ENCODE data around the gene LRRC17. TPM values are rescaled to one million over a fixed set of nuclear protein-coding genes. Genes with fewer than 3 reads are reported as not detected.

LRRC17 gene
- total RNA-seq, 4 donors from 2014 or later = 0.69 to 3.2 (median 2.6) TPM; not detected in 1

DNA sequence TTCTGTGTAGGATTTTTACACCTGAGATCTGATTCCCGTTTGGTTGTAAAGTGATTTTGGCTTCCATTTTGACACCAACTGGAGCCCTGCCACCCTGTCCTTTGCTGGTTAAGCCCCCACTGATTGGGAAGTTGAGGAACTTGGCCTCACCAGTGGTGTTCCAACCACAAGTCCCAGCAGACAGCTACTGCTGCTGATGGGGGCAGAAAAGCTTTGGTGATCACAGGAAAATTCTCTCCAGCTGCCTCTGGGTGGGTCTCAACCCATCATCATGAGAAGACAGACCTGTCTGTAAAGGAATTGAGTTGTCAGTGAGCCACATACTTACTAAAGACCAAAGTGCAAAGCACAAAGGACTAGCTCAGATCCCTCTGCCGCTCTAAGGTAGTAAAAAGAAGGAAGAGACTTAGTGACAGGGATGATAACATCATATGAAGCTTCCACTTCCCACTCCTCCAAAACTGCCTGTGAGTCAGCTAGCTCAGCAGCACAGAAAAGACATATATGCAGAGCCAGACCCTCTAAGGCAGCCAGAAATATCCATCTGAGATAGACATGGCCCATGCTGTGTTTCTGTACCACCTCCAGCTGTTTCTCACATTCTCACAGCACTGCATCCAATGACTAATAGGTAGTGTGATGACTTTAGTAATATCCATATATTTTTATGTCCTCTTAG lies 22.4 kb upstream of the LRRC17 start:
- TF ChIP-seq, protein P1, sequence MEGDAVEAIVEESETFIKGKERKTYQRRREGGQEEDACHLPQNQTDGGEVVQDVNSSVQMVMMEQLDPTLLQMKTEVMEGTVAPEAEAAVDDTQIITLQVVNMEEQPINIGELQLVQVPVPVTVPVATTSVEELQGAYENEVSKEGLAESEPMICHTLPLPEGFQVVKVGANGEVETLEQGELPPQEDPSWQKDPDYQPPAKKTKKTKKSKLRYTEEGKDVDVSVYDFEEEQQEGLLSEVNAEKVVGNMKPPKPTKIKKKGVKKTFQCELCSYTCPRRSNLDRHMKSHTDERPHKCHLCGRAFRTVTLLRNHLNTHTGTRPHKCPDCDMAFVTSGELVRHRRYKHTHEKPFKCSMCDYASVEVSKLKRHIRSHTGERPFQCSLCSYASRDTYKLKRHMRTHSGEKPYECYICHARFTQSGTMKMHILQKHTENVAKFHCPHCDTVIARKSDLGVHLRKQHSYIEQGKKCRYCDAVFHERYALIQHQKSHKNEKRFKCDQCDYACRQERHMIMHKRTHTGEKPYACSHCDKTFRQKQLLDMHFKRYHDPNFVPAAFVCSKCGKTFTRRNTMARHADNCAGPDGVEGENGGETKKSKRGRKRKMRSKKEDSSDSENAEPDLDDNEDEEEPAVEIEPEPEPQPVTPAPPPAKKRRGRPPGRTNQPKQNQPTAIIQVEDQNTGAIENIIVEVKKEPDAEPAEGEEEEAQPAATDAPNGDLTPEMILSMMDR (IDR thresholded peaks at IDR 0.05) = no peak
- ATAC-seq (ENCODE audit: low FRiP score) = no peak
- no peak for DNase-seq (ENCODE audit: low spot score)

GRCh38 chr7:102890971-102891692 lies 21.7 kb upstream of the LRRC17 start:
- DNase-seq (ENCODE audit: low spot score) (no peak), ATAC-seq (ENCODE audit: low FRiP score) (no peak)
- TF ChIP-seq, protein P1 (IDR thresholded peaks at IDR 0.05) = no peak

GRCh38 chr7:102891693-102892261 lies 21.0 kb upstream of the LRRC17 start:
- TF ChIP-seq, protein P1 (IDR thresholded peaks at IDR 0.05) = no peak
- ATAC-seq (ENCODE audit: low FRiP score) = peak; percentile 91
- no peak for DNase-seq (ENCODE audit: low spot score)

DNA sequence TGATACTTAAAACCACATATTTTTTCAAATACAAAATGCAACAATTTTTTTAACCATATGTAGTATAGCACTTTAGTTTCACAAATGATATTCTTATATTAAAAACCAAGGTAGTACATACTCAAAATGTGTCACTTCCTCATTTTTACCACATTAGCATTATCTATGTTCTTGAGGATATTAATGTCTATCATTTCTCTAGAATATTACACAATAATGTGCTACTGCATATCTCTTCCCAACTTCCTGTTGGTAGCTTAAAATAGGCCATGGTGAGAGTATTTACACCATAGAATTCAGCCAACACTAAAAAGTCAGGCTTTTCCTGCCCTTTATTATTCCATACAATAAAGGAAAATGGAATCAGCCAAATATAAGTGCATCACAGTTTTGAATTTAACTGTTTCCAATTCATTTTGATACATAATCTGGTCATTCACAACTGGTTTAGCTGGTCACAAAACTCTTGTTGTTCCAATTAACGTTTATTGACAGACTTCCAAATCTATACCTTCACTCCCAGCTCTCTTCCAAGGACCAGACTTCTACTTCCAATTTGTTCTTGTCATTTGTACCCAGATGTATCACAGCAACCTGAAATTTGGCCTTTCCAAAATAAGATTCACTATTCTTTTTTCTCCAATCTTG lies 20.0 kb upstream of the LRRC17 start:
- DNase-seq (ENCODE audit: low spot score) (no peak), ATAC-seq (ENCODE audit: low FRiP score) (no peak)
- TF ChIP-seq, protein P1 (IDR thresholded peaks at IDR 0.05) = no peak

DNA sequence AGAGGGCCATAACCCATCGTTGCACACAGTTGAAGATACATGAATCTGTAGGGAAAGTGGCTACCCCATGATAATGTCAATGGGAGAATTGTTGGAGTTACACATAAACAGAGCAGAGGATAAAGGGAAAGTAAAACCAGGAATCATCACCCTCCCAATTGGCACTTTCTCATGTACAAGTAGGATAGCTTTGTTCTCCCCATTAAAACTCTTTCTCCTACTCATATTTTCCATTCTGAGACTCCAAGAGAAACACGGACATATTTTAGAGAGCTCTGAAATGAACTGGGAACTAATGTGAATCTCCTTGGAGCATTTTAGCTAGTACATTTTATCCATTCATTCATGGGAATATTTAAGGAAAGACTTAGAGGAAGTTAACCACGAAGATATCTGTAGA lies 17.2 kb upstream of the LRRC17 start:
- DNase-seq (ENCODE audit: low spot score) = no peak
- TF ChIP-seq, protein P1 (IDR thresholded peaks at IDR 0.05) = no peak
- no peak for ATAC-seq (ENCODE audit: low FRiP score)

DNA sequence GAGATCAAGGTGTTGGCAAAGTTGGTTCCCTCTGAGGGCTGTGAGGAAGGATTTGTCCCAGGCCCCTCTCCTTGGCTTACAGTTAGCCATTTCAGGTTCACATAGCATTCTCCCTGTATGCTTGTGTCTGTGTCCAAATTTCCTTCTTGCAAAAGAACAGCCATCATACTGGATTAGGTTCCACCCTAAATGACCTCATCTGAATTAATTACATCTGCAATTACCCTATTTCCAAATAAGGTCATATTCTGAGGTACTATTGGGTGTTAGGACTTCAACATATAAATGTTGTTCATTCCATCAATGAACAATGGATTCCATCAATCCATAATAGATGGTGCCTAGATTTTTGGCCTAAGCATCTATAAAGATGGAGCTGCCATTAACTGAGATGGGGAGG lies 16.2 kb upstream of the LRRC17 start:
- TF ChIP-seq, protein P1 (IDR thresholded peaks at IDR 0.05) = no peak
- ATAC-seq (ENCODE audit: low FRiP score) (no peak), DNase-seq (ENCODE audit: low spot score) (no peak)
